Measurements from ENCODE around the gene WDFY4.

Gene WDFY4

GRCh38 chr10:48973065-48973464 is 288.4 kb downstream of the WDFY4 start:
- Histone ChIP-seq H3K4me3 (ENCODE audit: low read depth, low read length) (no peak overlapping the region), H3K9me3 (ENCODE audit: control insufficient read depth, insufficient read depth, low read depth, low read length) (no peaks in the 10 kb centered on the region), H3K4me1 (ENCODE audit: control insufficient read depth, insufficient read depth, low read length) (no peaks in the 10 kb centered on the region), H3K27ac (ENCODE audit: extremely low read depth, low read depth, low read length) (no peak overlapping the region), H3K36me3 (ENCODE audit: control insufficient read depth in 2 of 2, insufficient read depth in 1 of 2, low read length in 2 of 2) (no peaks in the 10 kb centered on the region)
- POLR2A ChIA-PET = no interaction called here
- CTCF ChIA-PET = no interaction called here
- TF ChIP-seq ZNF404 (tag by site-specific recombination; IDR thresholded peaks at IDR 0.05) = no peak
- no peak for TF ChIP-seq ZNF624 (tag by site-specific recombination; IDR thresholded peaks at IDR 0.05)
- TF ChIP-seq TSHZ1 (tag by site-specific recombination; IDR thresholded peaks at IDR 0.05; ENCODE audit: borderline replicate concordance) = no peak
- TF ChIP-seq KLF1 (tag by site-specific recombination; IDR thresholded peaks at IDR 0.05) = no peak
- TF ChIP-seq ZNF792 (tag by site-specific recombination; IDR thresholded peaks at IDR 0.05) = no peak
- no peak for TF ChIP-seq ZNF248 (tag by site-specific recombination; IDR thresholded peaks at IDR 0.05)

- H3K4me3 ChIP-seq (ENCODE audit: low read depth, low read length) = no peak overlapping the region
- no peaks in the 10 kb centered on the region for H3K4me1 ChIP-seq (ENCODE audit: control insufficient read depth, insufficient read depth, low read length)
- no peaks in the 10 kb centered on the region for H3K36me3 ChIP-seq (ENCODE audit: control insufficient read depth in 2 of 2, insufficient read depth in 1 of 2, low read length in 2 of 2)
- POLR2A ChIA-PET = no interaction called here
- H3K27ac ChIP-seq (ENCODE audit: extremely low read depth, low read depth, low read length) = no peak overlapping the region
- CTCF ChIA-PET = interaction anchor here (0.6 kb wide), 2 partner anchors 42 to 450 kb away, joined by 3 read pairs; no protein-coding TSS in a partner anchor
- H3K9me3 ChIP-seq (ENCODE audit: control insufficient read depth, insufficient read depth, low read depth, low read length) = no peaks in the 10 kb centered on the region
- no peak for TF ChIP-seq INSM2 (tag by site-specific recombination; IDR thresholded peaks at IDR 0.05)
- TF ChIP-seq ZNF530 (tag by site-specific recombination; IDR thresholded peaks at IDR 0.05; ENCODE audit: low read depth) = no peak
- no peak for TF ChIP-seq ZNF670 (tag by site-specific recombination; IDR thresholded peaks at IDR 0.05; ENCODE audit: low read depth)
- TF ChIP-seq ZNF18 (tag by site-specific recombination; IDR thresholded peaks at IDR 0.05) = no peak
- no peak for TF ChIP-seq ZNF335 (tag by site-specific recombination; conservative IDR thresholded peaks at IDR 0.05)
- TF ChIP-seq ZNF473 (tag by site-specific recombination; IDR thresholded peaks at IDR 0.05) = no peak
- TF ChIP-seq ZNF529 (tag by site-specific recombination; IDR thresholded peaks at IDR 0.05; ENCODE audit: insufficient replicate concordance) = no peak
- no peak for TF ChIP-seq ZNF600 (tag by site-specific recombination; IDR thresholded peaks at IDR 0.05)
- TF ChIP-seq ZNF843 (tag by site-specific recombination; IDR thresholded peaks at IDR 0.05) = no peak
- no peak for TF ChIP-seq ZNF76 (tag by site-specific recombination; IDR thresholded peaks at IDR 0.05; ENCODE audit: borderline replicate concordance, low read depth)
- TF ChIP-seq ZNF707 (tag by site-specific recombination; IDR thresholded peaks at IDR 0.05) = no peak
- TF ChIP-seq ZNF596 (tag by site-specific recombination; IDR thresholded peaks at IDR 0.05) = no peak
- TF ChIP-seq ZFP69B (tag by site-specific recombination; IDR thresholded peaks at IDR 0.05) = no peak
- TF ChIP-seq, protein P1, sequence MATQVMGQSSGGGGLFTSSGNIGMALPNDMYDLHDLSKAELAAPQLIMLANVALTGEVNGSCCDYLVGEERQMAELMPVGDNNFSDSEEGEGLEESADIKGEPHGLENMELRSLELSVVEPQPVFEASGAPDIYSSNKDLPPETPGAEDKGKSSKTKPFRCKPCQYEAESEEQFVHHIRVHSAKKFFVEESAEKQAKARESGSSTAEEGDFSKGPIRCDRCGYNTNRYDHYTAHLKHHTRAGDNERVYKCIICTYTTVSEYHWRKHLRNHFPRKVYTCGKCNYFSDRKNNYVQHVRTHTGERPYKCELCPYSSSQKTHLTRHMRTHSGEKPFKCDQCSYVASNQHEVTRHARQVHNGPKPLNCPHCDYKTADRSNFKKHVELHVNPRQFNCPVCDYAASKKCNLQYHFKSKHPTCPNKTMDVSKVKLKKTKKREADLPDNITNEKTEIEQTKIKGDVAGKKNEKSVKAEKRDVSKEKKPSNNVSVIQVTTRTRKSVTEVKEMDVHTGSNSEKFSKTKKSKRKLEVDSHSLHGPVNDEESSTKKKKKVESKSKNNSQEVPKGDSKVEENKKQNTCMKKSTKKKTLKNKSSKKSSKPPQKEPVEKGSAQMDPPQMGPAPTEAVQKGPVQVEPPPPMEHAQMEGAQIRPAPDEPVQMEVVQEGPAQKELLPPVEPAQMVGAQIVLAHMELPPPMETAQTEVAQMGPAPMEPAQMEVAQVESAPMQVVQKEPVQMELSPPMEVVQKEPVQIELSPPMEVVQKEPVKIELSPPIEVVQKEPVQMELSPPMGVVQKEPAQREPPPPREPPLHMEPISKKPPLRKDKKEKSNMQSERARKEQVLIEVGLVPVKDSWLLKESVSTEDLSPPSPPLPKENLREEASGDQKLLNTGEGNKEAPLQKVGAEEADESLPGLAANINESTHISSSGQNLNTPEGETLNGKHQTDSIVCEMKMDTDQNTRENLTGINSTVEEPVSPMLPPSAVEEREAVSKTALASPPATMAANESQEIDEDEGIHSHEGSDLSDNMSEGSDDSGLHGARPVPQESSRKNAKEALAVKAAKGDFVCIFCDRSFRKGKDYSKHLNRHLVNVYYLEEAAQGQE (tag by site-specific recombination; IDR thresholded peaks at IDR 0.05) = no peak
- TF ChIP-seq KLF10 (tag by site-specific recombination; IDR thresholded peaks at IDR 0.05) = no peak
- TF ChIP-seq ZEB2 (tag by site-specific recombination; IDR thresholded peaks at IDR 0.05) = no peak
- no peak for TF ChIP-seq GLI2 (tag by site-specific recombination; IDR thresholded peaks at IDR 0.05; ENCODE audit: borderline replicate concordance, low read depth)
These were observed 290.0 kb downstream of the WDFY4 start for GRCh38 chr10:48974510-48975156.

Data from HEK293 (cell line).